ENCODE results near the gene HJV. TPM values are rescaled to one million over a fixed set of nuclear protein-coding genes. Genes with fewer than 3 reads are reported as not detected.

The HJV gene
- total RNA-seq, 6 experiments from 2014 or later: 53.0 to 215 (median 109) TPM

- DNase-seq: no peak
- H3K27ac ChIP-seq: peak overlapping the region; percentile 44 to 48 (median 46)
- H3K36me3 ChIP-seq: no peaks in the 10 kb centered on the region
- H3K9me3 ChIP-seq: no peaks in the 10 kb centered on the region
- peaks cover 0 to 65% (median 22%) of the 10 kb centered on the region in 4 donors for H3K4me1 ChIP-seq
- H3K4me3 ChIP-seq: no peak overlapping the region
- TF ChIP-seq POLR2A (IDR thresholded peaks at IDR 0.05) (no peak), CTCF (IDR thresholded peaks at IDR 0.05) (no peak)
- intact Hi-C loops (cut with DNase I): no loop called here
- 55% methylated on average over 6 of the region's 6 CpGs for WGBS (ENCODE audit: insufficient coverage, low coverage, low lambda C conversion rate, missing lambda C conversion rate)
- H3K27me3 ChIP-seq: no peaks in the 10 kb centered on the region
- ATAC-seq: no peak
Observed at GRCh38 chr1:145982010-145982723, 39.4 kb downstream of the HJV start.

- DNase-seq (peak in 2 of 3 donors; percentile 66 to 68), ATAC-seq (peak; percentile 6 to 62 (median 54))
- H3K27me3 ChIP-seq: no peaks in the 10 kb centered on the region
- peaks cover 0 to 51% (median 17%) of the 10 kb centered on the region in 4 donors for H3K4me1 ChIP-seq
- H3K27ac ChIP-seq: peak overlapping the region; percentile 77 to 86 (median 81)
- TF ChIP-seq POLR2A (IDR thresholded peaks at IDR 0.05) (no peak), CTCF (IDR thresholded peaks at IDR 0.05) (no peak)
- H3K9me3 ChIP-seq: no peaks in the 10 kb centered on the region
- no peak overlapping the region for H3K4me3 ChIP-seq
- no peaks in the 10 kb centered on the region for H3K36me3 ChIP-seq
- WGBS (ENCODE audit: insufficient coverage, low coverage, low lambda C conversion rate, missing lambda C conversion rate): 33% methylated on average over 1 of the region's 1 CpG
- intact Hi-C loops (cut with DNase I): no loop called here
Observed at GRCh38 chr1:145980457-145980994, 41.0 kb downstream of the HJV start.

GRCh38 chr1:145979746-145980456 is 41.6 kb downstream of the HJV start:
- H3K27me3 ChIP-seq: no peaks in the 10 kb centered on the region
- DNase-seq: no peak
- no peak overlapping the region for H3K4me3 ChIP-seq
- no peaks in the 10 kb centered on the region for H3K9me3 ChIP-seq
- H3K27ac ChIP-seq: peak overlapping the region; percentile 77 to 86 (median 81)
- ATAC-seq: peak in 3 of 4 donors; percentile 1 to 5 (median 2)
- intact Hi-C loops (cut with DNase I): loop anchor here in 1 of 2 donors (5.0 kb wide), 1 partner anchor 32 kb away; no protein-coding TSS in a partner anchor
- 35% methylated on average over 6 of the region's 7 CpGs for WGBS (ENCODE audit: insufficient coverage, low coverage, low lambda C conversion rate, missing lambda C conversion rate)
- H3K36me3 ChIP-seq: no peaks in the 10 kb centered on the region
- peaks cover 0 to 45% (median 11%) of the 10 kb centered on the region in 4 donors for H3K4me1 ChIP-seq
- no peak for TF ChIP-seq CTCF (IDR thresholded peaks at IDR 0.05)
- no peak for TF ChIP-seq POLR2A (IDR thresholded peaks at IDR 0.05)

- peak overlapping the region; percentile 77 to 91 (median 86) for H3K27ac ChIP-seq
- intact Hi-C loops (cut with DNase I): loop anchor here in 1 of 2 donors (5.0 kb wide), 1 partner anchor 33 kb away; no protein-coding TSS in a partner anchor
- 33% methylated on average over 8 of the region's 9 CpGs for WGBS (ENCODE audit: insufficient coverage, low coverage, low lambda C conversion rate, missing lambda C conversion rate)
- H3K4me3 ChIP-seq: peak overlapping the region in 1 of 3 donors; percentile 5
- no peaks in the 10 kb centered on the region for H3K36me3 ChIP-seq
- no peaks in the 10 kb centered on the region for H3K9me3 ChIP-seq
- TF ChIP-seq CTCF (IDR thresholded peaks at IDR 0.05) (peak in 1 of 4 donors; percentile 11), POLR2A (IDR thresholded peaks at IDR 0.05) (peak; percentile 67)
- no peaks in the 10 kb centered on the region for H3K27me3 ChIP-seq
- H3K4me1 ChIP-seq: peaks cover 0 to 45% (median 11%) of the 10 kb centered on the region in 4 donors
- ATAC-seq: peak; percentile 71 to 78 (median 74)
- DNase-seq: peak; percentile 71 to 80 (median 77)
Observed at GRCh38 chr1:145978854-145979745, 42.4 kb downstream of the HJV start.
